K562 (cell line): Measurements from ENCODE around the gene GLIPR2. TPM values are rescaled to one million over a fixed set of nuclear protein-coding genes. Genes with fewer than 3 reads are reported as not detected.

Source experiments
- ATAC-seq: fragments of 200-7000 bp; cut with Tn5 transposase; 3 replicates; pipeline ENCODE4 v1.9.1; 2020; ENCODE audit warnings: moderate library complexity
- BruUV-seq: library from RNA; stranded (reverse); fragments of 400-500 nt; replicated peaks from 2 replicates; lab custom pipeline; 2021; lab: Mats Ljungman, UMichigan
- CTCF ChIA-PET: fragments of 300-600 bp; formaldehyde crosslinking; extraction: SDS; loops from one replicate; lab custom pipeline; 2021; ENCODE audit warnings: low intra/inter-chr PET ratio; lab: Yijun Ruan, JAX
- POLR2A ChIA-PET: fragments of 300-600, 350-650 bp; sonication (Branson Sonifier 250); formaldehyde crosslinking; extraction: SDS; loops from one replicate; lab custom pipeline; 2021; ENCODE audit warnings: antibody characterized with exemption, inconsistent platforms; lab: Yijun Ruan, JAX
- DNase-seq, 4 experiments: peaks; one replicate each; pipeline versions ENCODE4 v3.0.0 to v3.0.0-alpha.2; 2011 to 2018; ENCODE audit warnings: low spot score in 3 of 4, mixed read lengths in 3 of 4; ENCODE audit errors: extremely low read depth in 1 of 4
- FAIRE-seq: peaks from 2 replicates; lab custom pipeline; 2011; peaks lifted over from hg19 to GRCh38; lab: Jason Lieb, UNC
- H2AFZ ChIP-seq: 2 replicates; pipeline ENCODE4 v1.6.0; 2011; ENCODE audit warnings: low read depth, low read length, control low read depth, inconsistent platforms
- H3K27ac ChIP-seq: fragments of 200-600 bp; 3 replicates; pipeline ENCODE4 v1.8.0; 2011; ENCODE audit warnings: low read depth, mild to moderate bottlenecking, control low read depth, inconsistent platforms, low read length, moderate library complexity, mixed read lengths; ENCODE audit errors: extremely low read depth
- H3K27me3 ChIP-seq, 2 experiments: fragments of 300-600 bp in 1 of 2; 2 replicates in 1 of 2; 3 replicates in 1 of 2; pipeline versions ENCODE4 v1.6.0 to v1.8.0; 2011; ENCODE audit warnings: inconsistent platforms in 2 of 2, low read length in 2 of 2, mild to moderate bottlenecking in 1 of 2, mixed read lengths in 1 of 2, moderate library complexity in 1 of 2; ENCODE audit not compliant: control insufficient read depth in 2 of 2, insufficient read depth in 2 of 2
- H3K36me3 ChIP-seq: fragments of 300-600 bp; 3 replicates; pipeline ENCODE4 v1.8.0; 2011; ENCODE audit warnings: mild to moderate bottlenecking, low read length, inconsistent platforms; ENCODE audit not compliant: control insufficient read depth, insufficient read depth
- H3K4me1 ChIP-seq, 2 experiments: fragments of 200-600 bp in 1 of 2; replicated peaks in 1 of 2; 2 replicates in 1 of 2; 3 replicates in 1 of 2; pipeline versions ENCODE4 v1.5.1 to v1.8.0; 2011; ENCODE audit warnings: inconsistent platforms in 2 of 2, low read length in 2 of 2, mild to moderate bottlenecking in 1 of 2, mixed read lengths in 1 of 2, moderate library complexity in 1 of 2; ENCODE audit not compliant: control insufficient read depth in 2 of 2, insufficient read depth in 2 of 2
- H3K4me2 ChIP-seq: 2 replicates; pipeline ENCODE4 v1.6.1; 2011; ENCODE audit warnings: low read length, control low read depth, inconsistent platforms, mixed read lengths; ENCODE audit not compliant: insufficient read depth
- H3K4me3 ChIP-seq: fragments of 200-600 bp; sonication (generic), shearing (Covaris generic); 2 replicates; pipeline ENCODE4 v1.5.1; 2016; ENCODE audit warnings: control low read depth, inconsistent platforms
- H3K79me2 ChIP-seq: fragments of 200-600 bp; 3 replicates; pipeline ENCODE4 v1.8.0; 2011; ENCODE audit warnings: low read length, inconsistent platforms; ENCODE audit not compliant: control insufficient read depth, insufficient read depth
- H3K9ac ChIP-seq, 2 experiments: 2 replicates each; pipeline versions ENCODE4 v1.6.0 to v1.6.1; 2011; ENCODE audit warnings: low read depth in 2 of 2, low read length in 2 of 2, control low read depth in 1 of 2, inconsistent platforms in 1 of 2, mild to moderate bottlenecking in 1 of 2, mixed read lengths in 1 of 2; ENCODE audit not compliant: insufficient read depth in 1 of 2
- H3K9me1 ChIP-seq: one replicate; pipeline ENCODE4 v1.6.0; 2011; ENCODE audit warnings: inconsistent platforms, mild to moderate bottlenecking, low read length, moderate library complexity; ENCODE audit not compliant: control insufficient read depth, insufficient read depth
- H3K9me3 ChIP-seq: replicated peaks from 2 replicates; pipeline ENCODE4 v1.5.1; 2011; ENCODE audit warnings: low read depth, low read length, inconsistent platforms; ENCODE audit not compliant: control insufficient read depth, insufficient read depth
- H4K20me1 ChIP-seq: replicated peaks from 2 replicates; pipeline ENCODE4 v1.6.1; 2011; ENCODE audit warnings: low read length, inconsistent platforms, mixed read lengths; ENCODE audit not compliant: control insufficient read depth, insufficient read depth
- FOXO4 ChIP-seq: fragments of 450-650 bp; formaldehyde crosslinking; IDR thresholded peaks from 2 replicates; pipeline ENCODE4 v1.4.0; 2020; ENCODE audit warnings: mild to moderate bottlenecking, moderate library complexity
- GATA2 ChIP-seq: sonication (generic); formaldehyde crosslinking; IDR thresholded peaks from 2 replicates; pipeline ENCODE4 v1.4.0; 2020; ENCODE audit warnings: mild to moderate bottlenecking, missing genetic modification reagents
- GATAD2B ChIP-seq: fragments of 450-650 bp; IDR thresholded peaks from 2 replicates; pipeline ENCODE4 v1.6.1; 2017; ENCODE audit warnings: mild to moderate bottlenecking, borderline replicate concordance
- MEIS2 ChIP-seq: fragments of 450-650 bp; IDR thresholded peaks from 2 replicates; pipeline ENCODE4 v1.6.1; 2014; ENCODE audit warnings: mild to moderate bottlenecking; ENCODE audit not compliant: partially characterized antibody
- SMARCA5 ChIP-seq: fragments of 450-650 bp; IDR thresholded peaks from 2 replicates; pipeline ENCODE4 v1.6.1; 2016
- WGBS: fragments of 100-300 bp; shearing (Covaris generic); methylation state at CpG from one replicate; pipeline ENCODE4 v1.1.6; 2016; ENCODE audit warnings: low coverage, mixed read lengths; ENCODE audit not compliant: insufficient coverage; ENCODE audit errors: missing lambda C conversion rate; 5-methylcytosine and 5-hydroxymethylcytosine counted together
- in situ Hi-C: fragments of 300-500 bp; cut with MboI; formaldehyde crosslinking; loops from 4 replicates; pipeline ENCODE4 v1.15.0; 2018; ENCODE audit warnings: inconsistent platforms, mixed read lengths
- intact Hi-C: fragments of 100-400 bp; cut with micrococcal nuclease; formaldehyde crosslinking; loops from 2 replicates; pipeline ENCODE4 v1.14.2; 2022
- polyA plus RNA-seq, 8 experiments: library from polyadenylated mRNA; depleted of rRNA in 4 of 8; stranded (reverse) in 5 of 8; unstranded in 3 of 8; fragments of >200 nt; fragmentation: Nextera tagmentation in 2 of 8; fragmentation: Illumina TruSeq in 1 of 8; extraction: Ambion mirVana in 2 of 8; extraction: Trizol in 1 of 8; gene quantifications; 2 replicates each; pipeline versions ENCODE4 v1.2.1 to v1.2.3, GENCODE V29; 2011 to 2014; ENCODE audit warnings: inconsistent platforms in 1 of 8, missing spikeins in 1 of 8
- total RNA-seq, 7 experiments: library from RNA; depleted of rRNA in 6 of 7; stranded (reverse); fragments of >200 nt in 6 of 7; fragmentation: Illumina TruSeq in 2 of 7; extraction: Trizol in 2 of 7; gene quantifications; 2 replicates each; pipeline versions ENCODE4 v1.2.1 to v1.2.3, GENCODE V29; 2011 to 2021; ENCODE audit warnings: low replicate concordance in 1 of 7
- TF ChIP-seq, protein P1 (sequence below), 2 experiments: fragments of 450-650 bp in 1 of 2; sonication (generic) in 1 of 2; formaldehyde crosslinking in 1 of 2; IDR thresholded peaks in 1 of 2; conservative IDR thresholded peaks in 1 of 2; 2 replicates each; pipeline versions ENCODE4 v1.6.1 to v1.8.1; 2016 to 2023; ENCODE audit warnings: mild to moderate bottlenecking in 2 of 2, moderate library complexity in 2 of 2, inconsistent platforms in 1 of 2, missing genetic modification reagents in 1 of 2

Gene GLIPR2
- total and polyA plus RNA-seq, 9 of the 15 experiments (the other 6 are each of a cell fraction or from before 2014, with no cell fraction given) = 1.4 to 8.8 (median 2.9) TPM

GRCh38 chr9:36132086-36132485, 4.4 kb upstream of the GLIPR2 start:
- no peak overlapping the region for H2AFZ ChIP-seq
- H3K27ac ChIP-seq = no peak overlapping the region
- no TSS peak for BruUV-seq
- H3K79me2 ChIP-seq = no peaks in the 10 kb centered on the region; the same call in 2 of the 3 replicates
- no peak overlapping the region for H3K9ac ChIP-seq
- FAIRE-seq = no peak
- 14% methylated on average over 3 of the region's 3 CpGs for WGBS
- no peak overlapping the region for H3K4me3 ChIP-seq
- no peaks in the 10 kb centered on the region for H3K9me3 ChIP-seq
- no peaks in the 10 kb centered on the region for H4K20me1 ChIP-seq
- CTCF ChIA-PET = no interaction called here
- H3K9me1 ChIP-seq = no peaks in the 10 kb centered on the region
- H3K36me3 ChIP-seq = no peaks in the 10 kb centered on the region
- ATAC-seq = no peak
- POLR2A ChIA-PET = no interaction called here
- intact Hi-C loops (no loop called here), in situ Hi-C loops (no loop called here)
- H3K4me1 ChIP-seq = peaks cover 0 to 15% of the 10 kb centered on the region in 2 experiments; a peak in 3 of 5 replicates
- H3K27me3 ChIP-seq = no peaks in the 10 kb centered on the region
- DNase-seq = no peak
- TF ChIP-seq SMARCA5 (no peak), MEIS2 (peak; percentile 14), FOXO4 (CRISPR knock-in tag) (no peak), GATA2 (CRISPR knock-in tag) (no peak), GATAD2B (no peak)
- TF ChIP-seq, protein P1, sequence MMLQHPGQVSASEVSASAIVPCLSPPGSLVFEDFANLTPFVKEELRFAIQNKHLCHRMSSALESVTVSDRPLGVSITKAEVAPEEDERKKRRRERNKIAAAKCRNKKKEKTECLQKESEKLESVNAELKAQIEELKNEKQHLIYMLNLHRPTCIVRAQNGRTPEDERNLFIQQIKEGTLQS (IDR thresholded peaks at IDR 0.05) = peak; percentile 52
- TF ChIP-seq, protein P1 (CRISPR knock-in tag; conservative IDR thresholded peaks at IDR 0.05) = no peak
- no peak overlapping the region for H3K4me2 ChIP-seq
